Ishikawa (cell line): ENCODE measurements around the gene GPR35.

ENCODE experiments used
- CEBPB ChIP-seq: IDR thresholded peaks from 2 replicates; pipeline ENCODE4 v1.6.1; 2012
- CREB1 ChIP-seq: IDR thresholded peaks from 2 replicates; pipeline ENCODE4 v1.6.1; 2012; ENCODE audit warnings: low read depth
- EGR1 ChIP-seq: IDR thresholded peaks from 2 replicates; pipeline ENCODE4 v1.6.1; 2012
- EP300 ChIP-seq: IDR thresholded peaks from 2 replicates; pipeline ENCODE4 v1.6.1; 2012; ENCODE audit warnings: borderline replicate concordance
- FOXM1 ChIP-seq: IDR thresholded peaks from 2 replicates; pipeline ENCODE4 v1.6.1; 2012; ENCODE audit warnings: low read depth, borderline replicate concordance
- NFIC ChIP-seq: IDR thresholded peaks from 2 replicates; pipeline ENCODE4 v1.6.1; 2012
- RAD21 ChIP-seq: IDR thresholded peaks from 2 replicates; pipeline ENCODE4 v1.6.1; 2012; ENCODE audit warnings: low read depth
- TAF1 ChIP-seq: IDR thresholded peaks from 2 replicates; pipeline ENCODE4 v1.6.1; 2012; ENCODE audit warnings: low read depth, mild to moderate bottlenecking
- TCF12 ChIP-seq: IDR thresholded peaks from 2 replicates; pipeline ENCODE4 v1.6.1; 2012; ENCODE audit warnings: low read depth
- TEAD4 ChIP-seq: IDR thresholded peaks from 2 replicates; pipeline ENCODE4 v1.6.1; 2012
- YY1 ChIP-seq: IDR thresholded peaks from 2 replicates; pipeline ENCODE4 v1.6.1; 2012; ENCODE audit warnings: low read depth
- ZBTB7A ChIP-seq: IDR thresholded peaks from 2 replicates; pipeline ENCODE4 v1.6.1; 2012; ENCODE audit warnings: low read depth
- TF ChIP-seq, protein P1 (sequence below): IDR thresholded peaks from 2 replicates; pipeline ENCODE4 v1.6.1; 2012
- TF ChIP-seq, protein P2 (sequence below): IDR thresholded peaks from 2 replicates; pipeline ENCODE4 v1.6.1; 2012
- TF ChIP-seq, protein P3 (sequence below): IDR thresholded peaks from 2 replicates; pipeline ENCODE4 v1.6.1; 2012; ENCODE audit warnings: low read depth, mild to moderate bottlenecking

GPR35 gene

DNA sequence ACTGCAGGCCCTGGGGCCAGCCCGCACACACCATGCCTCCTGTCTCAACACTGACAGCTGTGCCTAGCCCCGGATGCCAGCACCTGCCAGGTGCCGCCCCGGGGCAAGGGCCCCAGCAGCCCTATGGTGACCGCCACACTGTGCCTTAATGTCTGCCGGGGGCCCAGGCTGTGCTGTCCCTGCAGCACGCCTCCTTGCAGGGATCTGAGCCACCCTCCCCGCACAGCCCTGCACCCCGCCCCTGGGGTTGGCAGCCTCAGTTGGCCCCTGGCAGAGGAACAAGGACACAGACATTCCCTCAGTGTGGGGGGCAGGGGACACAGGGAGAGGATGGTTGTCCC is 47.2 kb upstream of the GPR35 start:
- no peak for TF ChIP-seq CREB1
- no peak for TF ChIP-seq NFIC

DNA sequence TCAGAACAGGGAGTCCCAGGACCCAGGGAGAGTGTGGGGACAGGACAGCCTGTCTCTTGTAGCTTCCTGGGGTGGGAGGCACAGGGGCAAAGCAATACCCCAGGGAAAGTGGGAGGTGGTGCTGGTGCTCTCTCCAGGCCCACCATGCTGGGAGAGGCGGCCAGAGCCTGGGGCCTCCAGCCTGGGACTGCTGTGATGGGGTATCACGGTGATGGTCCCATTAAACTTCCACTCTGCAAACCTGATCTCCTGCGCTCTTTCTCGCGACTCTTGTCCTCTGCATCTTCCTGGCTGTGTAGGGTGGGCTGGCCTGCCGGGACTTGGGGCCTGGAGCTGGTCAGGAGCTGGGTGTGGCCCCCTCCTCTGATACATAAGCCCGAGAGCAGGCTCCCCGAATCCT is 46.8 kb upstream of the GPR35 start:
- TF ChIP-seq FOXM1 (no peak), TAF1 (no peak), ZBTB7A (no peak), EP300 (no peak), EGR1 (no peak), TEAD4 (no peak), CEBPB (no peak)

DNA sequence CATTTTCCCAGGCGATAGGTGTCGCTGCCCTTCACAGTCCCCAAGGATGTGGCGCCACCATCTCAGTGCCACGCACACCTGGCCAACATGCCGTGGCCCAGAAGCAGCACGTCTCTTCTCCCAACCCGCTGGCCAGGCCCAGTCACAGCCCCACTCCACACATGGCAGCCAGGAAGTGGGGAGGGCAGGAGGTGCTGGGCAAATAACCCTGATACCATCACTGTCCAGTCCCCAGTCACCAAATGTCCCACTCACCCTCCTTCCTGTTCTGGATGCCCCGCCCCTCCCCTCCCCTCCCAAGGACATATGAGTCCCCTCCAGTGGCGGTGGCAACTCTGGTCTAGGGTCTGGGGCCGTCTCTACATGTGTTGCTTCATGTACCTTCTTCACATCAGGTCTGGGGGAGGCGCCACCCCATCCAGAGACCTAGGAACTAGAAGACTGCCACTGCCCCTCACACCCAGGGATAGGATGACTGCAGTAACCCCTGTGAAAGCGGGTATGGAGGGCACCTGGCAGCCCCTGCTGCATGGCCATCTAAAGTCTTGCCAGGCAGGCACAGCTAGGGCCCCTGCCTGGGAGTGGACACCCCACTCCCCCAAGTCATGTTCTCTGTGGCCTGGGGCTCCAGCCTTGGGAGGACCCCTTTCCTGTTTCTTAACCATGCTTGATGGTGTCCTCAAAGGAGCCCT is 46.1 kb upstream of the GPR35 start:
- TF ChIP-seq EGR1 (no peak), CEBPB (no peak), TAF1 (no peak), EP300 (no peak), NFIC (no peak), FOXM1 (no peak), RAD21 (no peak), ZBTB7A (no peak), YY1 (no peak), CREB1 (no peak), TCF12 (no peak), TEAD4 (no peak)
- TF ChIP-seq, protein P1, sequence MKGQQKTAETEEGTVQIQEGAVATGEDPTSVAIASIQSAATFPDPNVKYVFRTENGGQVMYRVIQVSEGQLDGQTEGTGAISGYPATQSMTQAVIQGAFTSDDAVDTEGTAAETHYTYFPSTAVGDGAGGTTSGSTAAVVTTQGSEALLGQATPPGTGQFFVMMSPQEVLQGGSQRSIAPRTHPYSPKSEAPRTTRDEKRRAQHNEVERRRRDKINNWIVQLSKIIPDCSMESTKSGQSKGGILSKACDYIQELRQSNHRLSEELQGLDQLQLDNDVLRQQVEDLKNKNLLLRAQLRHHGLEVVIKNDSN, result no peak
- TF ChIP-seq, protein P2, sequence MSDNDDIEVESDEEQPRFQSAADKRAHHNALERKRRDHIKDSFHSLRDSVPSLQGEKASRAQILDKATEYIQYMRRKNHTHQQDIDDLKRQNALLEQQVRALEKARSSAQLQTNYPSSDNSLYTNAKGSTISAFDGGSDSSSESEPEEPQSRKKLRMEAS, result no peak
- TF ChIP-seq, protein P3, sequence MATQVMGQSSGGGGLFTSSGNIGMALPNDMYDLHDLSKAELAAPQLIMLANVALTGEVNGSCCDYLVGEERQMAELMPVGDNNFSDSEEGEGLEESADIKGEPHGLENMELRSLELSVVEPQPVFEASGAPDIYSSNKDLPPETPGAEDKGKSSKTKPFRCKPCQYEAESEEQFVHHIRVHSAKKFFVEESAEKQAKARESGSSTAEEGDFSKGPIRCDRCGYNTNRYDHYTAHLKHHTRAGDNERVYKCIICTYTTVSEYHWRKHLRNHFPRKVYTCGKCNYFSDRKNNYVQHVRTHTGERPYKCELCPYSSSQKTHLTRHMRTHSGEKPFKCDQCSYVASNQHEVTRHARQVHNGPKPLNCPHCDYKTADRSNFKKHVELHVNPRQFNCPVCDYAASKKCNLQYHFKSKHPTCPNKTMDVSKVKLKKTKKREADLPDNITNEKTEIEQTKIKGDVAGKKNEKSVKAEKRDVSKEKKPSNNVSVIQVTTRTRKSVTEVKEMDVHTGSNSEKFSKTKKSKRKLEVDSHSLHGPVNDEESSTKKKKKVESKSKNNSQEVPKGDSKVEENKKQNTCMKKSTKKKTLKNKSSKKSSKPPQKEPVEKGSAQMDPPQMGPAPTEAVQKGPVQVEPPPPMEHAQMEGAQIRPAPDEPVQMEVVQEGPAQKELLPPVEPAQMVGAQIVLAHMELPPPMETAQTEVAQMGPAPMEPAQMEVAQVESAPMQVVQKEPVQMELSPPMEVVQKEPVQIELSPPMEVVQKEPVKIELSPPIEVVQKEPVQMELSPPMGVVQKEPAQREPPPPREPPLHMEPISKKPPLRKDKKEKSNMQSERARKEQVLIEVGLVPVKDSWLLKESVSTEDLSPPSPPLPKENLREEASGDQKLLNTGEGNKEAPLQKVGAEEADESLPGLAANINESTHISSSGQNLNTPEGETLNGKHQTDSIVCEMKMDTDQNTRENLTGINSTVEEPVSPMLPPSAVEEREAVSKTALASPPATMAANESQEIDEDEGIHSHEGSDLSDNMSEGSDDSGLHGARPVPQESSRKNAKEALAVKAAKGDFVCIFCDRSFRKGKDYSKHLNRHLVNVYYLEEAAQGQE, result no peak

DNA sequence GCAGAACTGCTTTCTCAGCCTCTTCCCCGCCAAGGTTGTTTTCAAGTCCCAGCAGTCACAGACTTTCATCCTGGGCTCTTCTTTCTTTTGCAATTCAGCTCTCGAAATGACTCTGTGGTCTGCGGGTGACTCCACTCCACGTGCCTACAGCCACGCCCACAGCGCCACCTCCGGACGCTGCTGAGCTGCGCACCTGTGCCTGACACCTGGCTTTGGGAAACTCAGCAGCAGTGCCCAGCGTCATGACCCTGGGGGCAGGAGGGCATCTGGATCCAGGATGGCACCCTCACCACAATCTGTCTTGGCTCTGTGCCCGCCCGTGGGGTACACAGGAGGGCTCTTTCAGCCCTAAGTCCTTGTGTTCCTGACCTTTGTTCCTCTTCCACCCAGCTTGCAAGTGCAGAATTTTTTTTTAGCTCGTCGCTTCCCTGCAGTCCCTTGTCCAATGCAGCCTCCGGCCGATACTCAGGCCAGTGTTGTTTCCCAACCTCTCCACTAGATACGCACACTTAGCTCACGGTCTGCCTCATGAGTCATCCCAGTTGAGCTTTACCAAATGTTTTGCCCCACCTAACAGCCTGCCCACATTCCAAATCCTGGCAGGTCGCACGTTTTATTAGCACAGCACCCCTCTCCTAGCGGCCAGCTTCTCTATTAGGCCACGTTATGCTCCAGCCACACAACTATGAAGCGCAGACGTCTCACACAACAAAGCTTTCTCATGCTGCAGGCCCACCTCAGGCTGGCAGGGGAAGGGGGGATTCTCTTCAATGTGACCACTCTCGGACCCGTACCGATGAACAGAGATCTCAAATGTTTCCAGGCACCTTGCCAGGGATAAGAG is 45.3 kb upstream of the GPR35 start:
- TF ChIP-seq TAF1 (no peak), NFIC (peak; percentile 20; the same call in 1 of the 2 replicates), EP300 (0 out of 2 replicates have a peak, but pooled peaks have one; percentile 15)
- TF ChIP-seq, protein P2, result peak; percentile 82
- TF ChIP-seq, protein P1, result peak; percentile 9; the same call in 1 of the 2 replicates

DNA sequence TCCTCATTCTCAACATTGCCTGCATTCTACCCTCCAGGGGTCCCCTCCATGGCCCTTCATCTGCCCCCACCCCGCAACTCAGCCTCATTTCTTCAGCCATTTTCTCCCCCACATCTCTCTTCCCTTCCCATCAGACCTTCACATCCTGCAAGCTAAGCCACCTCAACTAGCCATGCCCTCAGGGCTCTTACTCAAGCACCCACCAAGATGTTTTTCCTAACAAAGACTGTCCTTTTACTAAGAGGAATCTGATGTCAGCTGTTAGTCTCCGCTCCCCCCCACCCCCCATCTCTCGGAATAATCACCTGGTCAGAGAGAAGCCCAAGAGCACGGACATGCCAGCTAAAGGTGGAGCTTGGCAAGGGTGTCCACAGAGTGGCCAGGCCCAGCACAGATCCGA is 43.5 kb upstream of the GPR35 start:
- TF ChIP-seq TCF12 (no peak), CREB1 (no peak), RAD21 (no peak), EP300 (no peak), YY1 (no peak), NFIC (no peak), TAF1 (no peak), EGR1 (no peak), CEBPB (no peak), FOXM1 (no peak), TEAD4 (no peak), ZBTB7A (no peak)
- TF ChIP-seq, protein P3, result no peak
- TF ChIP-seq, protein P1, result no peak
- TF ChIP-seq, protein P2, result no peak
